HCT116 (cell line): ENCODE measurements around the gene B4GALT7. TPM values are rescaled to one million over a fixed set of nuclear protein-coding genes. Genes with fewer than 3 reads are reported as not detected.

Experiments used
- ATAC-seq: fragments of 200-7000 bp; cut with Tn5 transposase; 2 replicates; pipeline ENCODE4 v1.9.1; 2020; ENCODE audit warnings: mild to moderate bottlenecking, moderate library complexity
- BruUV-seq: library from RNA; stranded (reverse); fragments of 400-500 nt; replicated peaks from 2 replicates; lab custom pipeline; 2021; lab: Mats Ljungman, UMichigan
- CTCF ChIA-PET: fragments of 300-600 bp; sonication (Branson Sonifier 250); formaldehyde crosslinking; loops from one replicate; lab custom pipeline; 2021; ENCODE audit warnings: antibody characterized with exemption; lab: Charles Lee
- POLR2A ChIA-PET: fragments of 300-600, 350-600 bp; sonication (Branson Sonifier 250); formaldehyde crosslinking; loops from one replicate; lab custom pipeline; 2021; ENCODE audit warnings: antibody characterized with exemption; lab: Charles Lee
- RAD21 ChIA-PET, 2 experiments: fragments of 300-600 bp; sonication (Branson Sonifier 250); formaldehyde crosslinking; loops; one replicate each; lab custom pipeline; 2023; ENCODE audit warnings: low total read pairs in 2 of 2; ENCODE audit not compliant: uncharacterized antibody in 2 of 2, unreplicated experiment in 2 of 2, low non-redundant PET in 1 of 2; lab: Charles Lee
- DNase-seq: peaks from one replicate; pipeline ENCODE4 v3.0.0-alpha.2; 2010; ENCODE audit warnings: low read depth, low spot score
- H2AFZ ChIP-seq: fragments of 200-600 bp; shearing (Covaris generic), sonication (generic); 2 replicates; pipeline ENCODE4 v1.6.1; 2017; ENCODE audit warnings: low read depth, mixed run types, mixed read lengths, antibody characterized with exemption, low read length; ENCODE audit not compliant: poor library complexity, severe bottlenecking
- H3K27ac ChIP-seq: 2 replicates; pipeline ENCODE4 v1.5.1; 2012; ENCODE audit warnings: low read depth, low read length
- H3K27me3 ChIP-seq: fragments of 200-600 bp; sonication (generic); 2 replicates; pipeline ENCODE4 v1.6.1; 2016; ENCODE audit warnings: mixed run types, low read length, mixed read lengths; ENCODE audit not compliant: insufficient read depth
- H3K36me3 ChIP-seq, 2 experiments: fragments of 200-500 bp in 1 of 2; fragments of 200-600 bp in 1 of 2; sonication (Bioruptor generic) in 1 of 2; sonication (generic) in 1 of 2; 2 replicates each; pipeline versions ENCODE4 v1.5.1 to v1.6.1; 2014 to 2016; ENCODE audit warnings: low read length in 2 of 2, inconsistent platforms in 1 of 2, mixed read lengths in 1 of 2, mixed run types in 1 of 2; ENCODE audit not compliant: insufficient read depth in 2 of 2, control insufficient read depth in 1 of 2
- H3K4me1 ChIP-seq, 2 experiments: fragments of 200-600 bp in 1 of 2; sonication (generic) in 1 of 2; 2 replicates each; pipeline versions ENCODE4 v1.5.1 to v1.6.1; 2012 to 2017; ENCODE audit warnings: low read length in 2 of 2, inconsistent platforms in 1 of 2, mild to moderate bottlenecking in 1 of 2, mixed read lengths in 1 of 2, mixed run types in 1 of 2, moderate library complexity in 1 of 2; ENCODE audit not compliant: insufficient read depth in 2 of 2, control insufficient read depth in 1 of 2
- H3K4me2 ChIP-seq: fragments of 200-600 bp; sonication (generic); 2 replicates; pipeline ENCODE4 v1.6.1; 2017; ENCODE audit warnings: mixed run types, low read length, mixed read lengths
- H3K4me3 ChIP-seq, 2 experiments: fragments of 200-600 bp in 1 of 2; sonication (generic) in 1 of 2; replicated peaks in 1 of 2; 2 replicates each; pipeline ENCODE4 v1.5.1; 2011 to 2016; ENCODE audit warnings: low read length in 2 of 2, control low read depth in 1 of 2, low read depth in 1 of 2, mild to moderate bottlenecking in 1 of 2, mixed read lengths in 1 of 2, mixed run types in 1 of 2
- H3K79me2 ChIP-seq: fragments of 200-600 bp; sonication (generic); 2 replicates; pipeline ENCODE4 v1.6.1; 2017; ENCODE audit warnings: mild to moderate bottlenecking, mixed run types, low read length, moderate library complexity, mixed read lengths; ENCODE audit not compliant: insufficient read depth
- H3K9ac ChIP-seq: fragments of 200-600 bp; sonication (generic); 2 replicates; pipeline ENCODE4 v1.6.1; 2016; ENCODE audit warnings: low read length, mixed read lengths
- H3K9me2 ChIP-seq: fragments of 200-600 bp; sonication (generic), shearing (Covaris generic); 2 replicates; pipeline ENCODE4 v1.6.1; 2017; ENCODE audit warnings: mixed run types, mild to moderate bottlenecking, moderate library complexity; ENCODE audit not compliant: insufficient read depth
- H3K9me3 ChIP-seq, 2 experiments: fragments of 200-500 bp in 1 of 2; fragments of 200-600 bp in 1 of 2; sonication (Bioruptor generic) in 1 of 2; sonication (generic) in 1 of 2; 2 replicates each; pipeline ENCODE4 v1.6.1; 2014 to 2017; ENCODE audit warnings: low read length in 2 of 2, mixed read lengths in 2 of 2, inconsistent platforms in 1 of 2, low read depth in 1 of 2, mild to moderate bottlenecking in 1 of 2, mixed run types in 1 of 2, moderate library complexity in 1 of 2; ENCODE audit not compliant: control insufficient read depth in 1 of 2, insufficient read depth in 1 of 2
- H4K20me1 ChIP-seq: fragments of 200-600 bp; sonication (generic), shearing (Covaris generic); 2 replicates; pipeline ENCODE4 v1.6.1; 2017; ENCODE audit warnings: mixed run types, mild to moderate bottlenecking, moderate library complexity; ENCODE audit not compliant: insufficient read depth
- ATF3 ChIP-seq: IDR thresholded peaks from 2 replicates; pipeline ENCODE4 v1.6.1; 2012
- EZH2 ChIP-seq: fragments of 200-600 bp; sonication (generic); IDR thresholded peaks from 2 replicates; pipeline ENCODE4 v1.6.1; 2017; ENCODE audit warnings: antibody characterized with exemption, mixed run types
- EZH2phosphoT487 ChIP-seq: fragments of 200-600 bp; IDR thresholded peaks from 2 replicates; pipeline ENCODE4 v1.6.1; 2018; ENCODE audit warnings: antibody characterized with exemption, borderline replicate concordance
- FOSL1 ChIP-seq: IDR thresholded peaks from 2 replicates; pipeline ENCODE4 v1.6.1; 2012; ENCODE audit warnings: low read depth
- JUND ChIP-seq: IDR thresholded peaks from 2 replicates; pipeline ENCODE4 v1.6.1; 2012
- POLR2A ChIP-seq: IDR thresholded peaks from 2 replicates; pipeline ENCODE4 v1.7.0; 2011; ENCODE audit warnings: borderline replicate concordance; ENCODE audit not compliant: insufficient read depth, insufficient read length; ENCODE audit errors: extremely low read depth
- POLR2AphosphoS5 ChIP-seq: IDR thresholded peaks from 2 replicates; pipeline ENCODE4 v1.6.1; 2011; ENCODE audit warnings: mild to moderate bottlenecking, low read depth, low read length, moderate library complexity
- RAD21 ChIP-seq: IDR thresholded peaks from 2 replicates; pipeline ENCODE4 v1.6.1; 2012; ENCODE audit warnings: low read depth, mild to moderate bottlenecking
- SIN3A ChIP-seq: IDR thresholded peaks from 2 replicates; pipeline ENCODE4 v1.6.1; 2012; ENCODE audit warnings: low read depth
- SP1 ChIP-seq: IDR thresholded peaks from 2 replicates; pipeline ENCODE4 v1.6.1; 2012; ENCODE audit warnings: low read depth
- SRF ChIP-seq: IDR thresholded peaks from 2 replicates; pipeline ENCODE4 v1.6.1; 2012; ENCODE audit warnings: low read depth
- TCF7L2 ChIP-seq: IDR thresholded peaks from 2 replicates; pipeline ENCODE4 v1.7.0; 2011; ENCODE audit warnings: borderline replicate concordance, inconsistent platforms; ENCODE audit not compliant: insufficient read depth, insufficient read length; ENCODE audit errors: extremely low read depth
- ZNF274 ChIP-seq: fragments of 200-500 bp; sonication (Bioruptor generic); IDR thresholded peaks from 2 replicates; pipeline ENCODE4 v1.6.1; 2014; ENCODE audit warnings: mild to moderate bottlenecking, low read depth, low read length, inconsistent platforms
- intact Hi-C: fragments of 100-400 bp; cut with micrococcal nuclease; formaldehyde crosslinking; loops from 2 replicates; pipeline ENCODE4 v1.10.0; 2022
- total RNA-seq: library from RNA; stranded (reverse); gene quantifications from one replicate; pipeline ENCODE4 v1.2.1, GENCODE V29; 2021; ENCODE audit not compliant: unreplicated experiment
- TF ChIP-seq, protein P1 (sequence below): IDR thresholded peaks from 2 replicates; pipeline ENCODE4 v1.6.1; 2012

B4GALT7 gene
- total RNA-seq, 1 experiment from 2014 or later: 25.2 TPM

- H3K79me2 ChIP-seq: no peaks in the 10 kb centered on the region
- CTCF ChIA-PET: no interaction called here
- H3K36me3 ChIP-seq: no peaks in the 10 kb centered on the region
- H3K4me1 ChIP-seq: peaks cover 0 to 10% of the 10 kb centered on the region in 2 experiments; a peak in 1 of 4 replicates
- no peak for ATAC-seq
- H2AFZ ChIP-seq: no peak overlapping the region
- no peak for TF ChIP-seq EZH2phosphoT487
- TF ChIP-seq EZH2: no peak
- no peak for TF ChIP-seq SP1
- no peak for TF ChIP-seq SRF
- TF ChIP-seq POLR2A: no peak
- TF ChIP-seq, protein P1, sequence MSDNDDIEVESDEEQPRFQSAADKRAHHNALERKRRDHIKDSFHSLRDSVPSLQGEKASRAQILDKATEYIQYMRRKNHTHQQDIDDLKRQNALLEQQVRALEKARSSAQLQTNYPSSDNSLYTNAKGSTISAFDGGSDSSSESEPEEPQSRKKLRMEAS: no peak
- no peak for TF ChIP-seq RAD21
- TF ChIP-seq SIN3A: no peak
- TF ChIP-seq TCF7L2: no peak
- no peak for TF ChIP-seq FOSL1
- no peak for TF ChIP-seq ATF3
- no peak for TF ChIP-seq JUND
- TF ChIP-seq, all 23 proteins: peak for 0
- H3K27me3 ChIP-seq: no peaks in the 10 kb centered on the region
- H3K9ac ChIP-seq: no peak overlapping the region
- ChIA-PET POLR2A (no interaction called here), RAD21 (no interaction called here)
- no peak overlapping the region for H3K27ac ChIP-seq
- DNase-seq: no peak
- no peak overlapping the region for H3K4me2 ChIP-seq
- intact Hi-C loops: no loop called here
- H3K9me3 ChIP-seq: no peaks in the 10 kb centered on the region
- H4K20me1 ChIP-seq: no peaks in the 10 kb centered on the region
- no TSS peak for BruUV-seq
- no peak overlapping the region for H3K4me3 ChIP-seq
- no peaks in the 10 kb centered on the region for H3K9me2 ChIP-seq
Measured at GRCh38 chr5:177569894-177570293, 30.0 kb upstream of the B4GALT7 start.

DNA sequence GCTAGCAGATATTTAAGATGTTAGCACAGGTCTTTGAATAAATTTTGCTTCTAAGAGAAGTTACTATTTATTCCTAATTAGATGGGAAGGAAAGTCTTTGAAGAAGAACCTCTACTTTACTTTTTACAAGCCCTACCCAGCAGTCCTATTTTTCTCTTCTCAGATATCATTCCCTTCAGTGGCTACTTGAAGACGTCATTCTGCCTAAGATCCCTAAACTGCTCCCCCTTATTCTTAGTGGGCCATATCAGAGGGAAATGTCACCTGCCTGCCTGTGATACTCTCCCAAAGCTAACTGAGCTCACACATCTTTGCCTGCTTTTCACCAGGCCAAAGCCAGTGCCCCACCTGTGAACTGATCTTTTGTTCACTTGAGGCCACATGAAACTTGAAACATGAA is 24.4 kb upstream of the B4GALT7 start:
- H3K9ac ChIP-seq: no peak overlapping the region
- CTCF ChIA-PET: no interaction called here
- no peaks in the 10 kb centered on the region for H3K79me2 ChIP-seq
- no peaks in the 10 kb centered on the region for H3K4me1 ChIP-seq
- no peak overlapping the region for H3K27ac ChIP-seq
- POLR2A ChIA-PET: no interaction called here
- no peak for ATAC-seq
- intact Hi-C loops: no loop called here
- DNase-seq: no peak
- no peak overlapping the region for H2AFZ ChIP-seq
- H3K9me2 ChIP-seq: no peaks in the 10 kb centered on the region
- H3K9me3 ChIP-seq: no peaks in the 10 kb centered on the region
- H3K27me3 ChIP-seq: no peaks in the 10 kb centered on the region
- H3K4me3 ChIP-seq: no peak overlapping the region
- RAD21 ChIA-PET: no interaction called here
- H3K4me2 ChIP-seq: no peak overlapping the region
- H3K36me3 ChIP-seq: no peaks in the 10 kb centered on the region
- H4K20me1 ChIP-seq: no peaks in the 10 kb centered on the region
- BruUV-seq: no TSS peak
- no peak for TF ChIP-seq POLR2AphosphoS5
- no peak for TF ChIP-seq POLR2A
- no peak for TF ChIP-seq JUND
- TF ChIP-seq ZNF274: no peak
- TF ChIP-seq TCF7L2: no peak
- TF ChIP-seq SIN3A: no peak
